ENCODE results near the gene TMEM259. TPM values are rescaled to one million over a fixed set of nuclear protein-coding genes. Genes with fewer than 3 reads are reported as not detected.

The TMEM259 gene
- total RNA-seq, 1 donor from 2014 or later: 182 TPM

DNA sequence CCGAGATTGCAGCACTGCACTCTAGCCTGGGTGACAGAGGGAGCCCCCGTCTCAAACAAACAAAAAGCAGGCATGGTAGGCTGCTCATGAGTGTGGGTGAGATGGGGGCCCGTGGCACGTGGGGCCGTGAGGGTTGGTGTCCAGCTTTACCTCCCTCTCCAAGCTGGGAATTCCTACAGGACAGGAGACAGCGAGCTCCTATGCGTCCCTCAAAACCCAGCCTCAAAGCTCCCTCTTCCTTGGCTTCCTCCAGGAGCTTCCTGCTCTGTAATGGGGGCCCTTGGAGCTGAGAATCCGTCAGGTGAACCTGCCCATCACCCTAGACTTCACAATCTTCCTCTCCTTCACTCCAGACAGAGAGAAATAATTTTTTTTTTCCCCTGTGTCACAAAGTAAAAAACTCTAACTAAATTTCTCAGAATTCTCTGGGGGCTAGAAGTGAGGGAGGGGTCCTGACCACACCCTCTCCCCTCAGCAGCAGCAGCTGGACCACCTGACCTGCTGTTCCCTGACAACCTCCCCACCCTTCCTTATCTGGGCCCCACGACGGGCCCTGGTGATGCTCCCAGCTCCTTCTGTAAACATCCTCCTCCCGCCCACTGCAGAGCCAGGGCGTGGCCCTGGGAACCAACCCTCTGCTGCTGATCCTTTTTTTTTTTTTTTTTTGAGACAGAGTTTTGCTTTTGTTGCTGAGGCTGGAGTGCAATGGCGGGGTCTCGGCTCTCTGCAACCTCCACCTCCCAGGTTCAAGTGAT is 58.9 kb downstream of the TMEM259 start:
- Mint-ChIP-seq H3K27ac (ENCODE audit: unreplicated experiment) (peak overlapping the region; percentile 9), H3K36me3 (ENCODE audit: low read depth, unreplicated experiment) (peaks cover 24% of the 10 kb centered on the region)

DNA sequence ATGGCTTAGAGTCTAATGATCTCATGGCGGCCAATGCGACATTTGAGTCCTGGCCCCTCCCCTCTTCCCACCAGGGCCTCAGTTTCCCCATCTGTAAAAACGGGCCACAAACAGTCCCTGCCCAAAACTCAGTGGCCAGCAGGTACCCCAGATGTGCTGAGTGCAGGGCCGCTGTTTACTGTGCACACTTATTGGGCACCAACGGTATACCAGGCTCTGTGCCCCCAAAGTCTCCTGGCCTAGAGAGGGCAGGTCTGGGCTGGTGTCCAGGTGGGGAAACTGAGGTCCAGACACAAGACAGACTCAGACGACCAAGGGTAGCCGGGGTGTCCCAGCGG is 60.4 kb downstream of the TMEM259 start:
- DNase-seq (ENCODE audit: low spot score): no peak
- H3K27ac Mint-ChIP-seq (ENCODE audit: unreplicated experiment): no peak overlapping the region
- no peak overlapping the region for H3K4me3 Mint-ChIP-seq (ENCODE audit: unreplicated experiment)
- H3K27me3 Mint-ChIP-seq (ENCODE audit: unreplicated experiment): peaks cover 3% of the 10 kb centered on the region
- H3K4me1 Mint-ChIP-seq (ENCODE audit: unreplicated experiment): peaks cover 2% of the 10 kb centered on the region
- peaks cover 21% of the 10 kb centered on the region for H3K36me3 Mint-ChIP-seq (ENCODE audit: low read depth, unreplicated experiment)
- TF ChIP-seq, protein P1, sequence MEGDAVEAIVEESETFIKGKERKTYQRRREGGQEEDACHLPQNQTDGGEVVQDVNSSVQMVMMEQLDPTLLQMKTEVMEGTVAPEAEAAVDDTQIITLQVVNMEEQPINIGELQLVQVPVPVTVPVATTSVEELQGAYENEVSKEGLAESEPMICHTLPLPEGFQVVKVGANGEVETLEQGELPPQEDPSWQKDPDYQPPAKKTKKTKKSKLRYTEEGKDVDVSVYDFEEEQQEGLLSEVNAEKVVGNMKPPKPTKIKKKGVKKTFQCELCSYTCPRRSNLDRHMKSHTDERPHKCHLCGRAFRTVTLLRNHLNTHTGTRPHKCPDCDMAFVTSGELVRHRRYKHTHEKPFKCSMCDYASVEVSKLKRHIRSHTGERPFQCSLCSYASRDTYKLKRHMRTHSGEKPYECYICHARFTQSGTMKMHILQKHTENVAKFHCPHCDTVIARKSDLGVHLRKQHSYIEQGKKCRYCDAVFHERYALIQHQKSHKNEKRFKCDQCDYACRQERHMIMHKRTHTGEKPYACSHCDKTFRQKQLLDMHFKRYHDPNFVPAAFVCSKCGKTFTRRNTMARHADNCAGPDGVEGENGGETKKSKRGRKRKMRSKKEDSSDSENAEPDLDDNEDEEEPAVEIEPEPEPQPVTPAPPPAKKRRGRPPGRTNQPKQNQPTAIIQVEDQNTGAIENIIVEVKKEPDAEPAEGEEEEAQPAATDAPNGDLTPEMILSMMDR (IDR thresholded peaks at IDR 0.05; ENCODE audit: unreplicated experiment): no peak
- H3K9me3 Mint-ChIP-seq (ENCODE audit: unreplicated experiment): no peaks in the 10 kb centered on the region

More for the DNA sequence above, 58.9 kb downstream of the TMEM259 start:
- Mint-ChIP-seq H3K27me3 (ENCODE audit: unreplicated experiment) (peaks cover 3% of the 10 kb centered on the region), H3K4me3 (ENCODE audit: unreplicated experiment) (no peak overlapping the region), H3K4me1 (ENCODE audit: unreplicated experiment) (peaks cover 2% of the 10 kb centered on the region), H3K9me3 (ENCODE audit: unreplicated experiment) (no peaks in the 10 kb centered on the region)
- no peak for DNase-seq (ENCODE audit: low spot score)
- TF ChIP-seq, protein P1 (IDR thresholded peaks at IDR 0.05; ENCODE audit: unreplicated experiment): no peak

DNA sequence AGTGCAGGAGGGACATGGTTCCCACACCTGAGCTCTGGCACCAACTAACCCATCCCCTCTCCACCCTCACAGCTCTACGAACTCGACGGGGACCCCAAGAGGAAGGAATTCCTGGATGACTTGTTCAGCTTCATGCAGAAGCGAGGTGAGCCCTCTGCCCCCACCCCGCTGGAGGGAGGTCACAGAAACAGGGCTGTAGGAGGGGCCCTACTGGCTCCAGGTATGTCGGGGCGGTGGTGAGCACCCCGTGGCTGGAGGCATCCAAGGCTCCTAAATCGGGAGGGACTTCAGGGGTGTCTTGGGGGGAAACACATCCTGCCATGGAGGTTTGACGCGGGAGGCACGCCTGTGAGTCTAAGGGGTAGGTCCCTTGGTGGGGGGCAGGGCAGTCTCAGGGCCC is 60.9 kb downstream of the TMEM259 start:
- Mint-ChIP-seq H3K4me3 (ENCODE audit: unreplicated experiment) (no peak overlapping the region), H3K27me3 (ENCODE audit: unreplicated experiment) (peaks cover 1% of the 10 kb centered on the region), H3K4me1 (ENCODE audit: unreplicated experiment) (peaks cover under 1% of the 10 kb centered on the region), H3K27ac (ENCODE audit: unreplicated experiment) (no peak overlapping the region), H3K36me3 (ENCODE audit: low read depth, unreplicated experiment) (peaks cover 15% of the 10 kb centered on the region), H3K9me3 (ENCODE audit: unreplicated experiment) (no peaks in the 10 kb centered on the region)
- TF ChIP-seq, protein P1 (IDR thresholded peaks at IDR 0.05; ENCODE audit: unreplicated experiment): no peak
- DNase-seq (ENCODE audit: low spot score): no peak

Other genes starting within 250 kb of the TMEM259 start
- 614 TPM for gene PTBP1, start 223.7 kb downstream of the TMEM259 start, total RNA-seq (ENCODE audit: unreplicated experiment)
- gene PLPPR3, start 199.2 kb downstream of the TMEM259 start, total RNA-seq (ENCODE audit: unreplicated experiment): 17.6 TPM
- gene AZU1, start 193.3 kb downstream of the TMEM259 start, total RNA-seq (ENCODE audit: unreplicated experiment): 0.21 TPM
- not detected for gene PRTN3, start 180.1 kb downstream of the TMEM259 start, total RNA-seq (ENCODE audit: unreplicated experiment)
- not detected for gene ELANE, start 168.8 kb downstream of the TMEM259 start, total RNA-seq (ENCODE audit: unreplicated experiment)
- gene CFD, start 161.5 kb downstream of the TMEM259 start, total RNA-seq (ENCODE audit: unreplicated experiment): 0.46 TPM
- gene MED16, start 127.9 kb downstream of the TMEM259 start, total RNA-seq (ENCODE audit: unreplicated experiment): 66.5 TPM
- gene RNU6-9, start 127.6 kb downstream of the TMEM259 start, total RNA-seq (ENCODE audit: unreplicated experiment): not detected
- gene R3HDM4, start 107.9 kb downstream of the TMEM259 start, total RNA-seq (ENCODE audit: unreplicated experiment): 40.6 TPM
- gene KISS1R, start 103.8 kb downstream of the TMEM259 start, total RNA-seq (ENCODE audit: unreplicated experiment): not detected
- gene ARID3A, start 95.1 kb downstream of the TMEM259 start, total RNA-seq (ENCODE audit: unreplicated experiment): 108 TPM
- gene WDR18, start 36.8 kb downstream of the TMEM259 start, total RNA-seq (ENCODE audit: unreplicated experiment): 53.1 TPM
- gene GRIN3B, start 20.7 kb downstream of the TMEM259 start, total RNA-seq (ENCODE audit: unreplicated experiment): 0.95 TPM
- not detected for gene RNU6-2, start 399 bp upstream of the TMEM259 start, total RNA-seq (ENCODE audit: unreplicated experiment)
- 456 TPM for gene CNN2, start 5.5 kb upstream of the TMEM259 start, total RNA-seq (ENCODE audit: unreplicated experiment)
- 16.3 TPM for gene ABCA7, start 19.0 kb upstream of the TMEM259 start, total RNA-seq (ENCODE audit: unreplicated experiment)
- gene ARHGAP45, start 46.0 kb upstream of the TMEM259 start, total RNA-seq (ENCODE audit: unreplicated experiment): 2.4 TPM
- 166 TPM for gene POLR2E, start 74.3 kb upstream of the TMEM259 start, total RNA-seq (ENCODE audit: unreplicated experiment)
- gene GPX4, start 82.9 kb upstream of the TMEM259 start, total RNA-seq (ENCODE audit: unreplicated experiment): 330 TPM
- gene SBNO2, start 153.1 kb upstream of the TMEM259 start, total RNA-seq (ENCODE audit: unreplicated experiment): 46.4 TPM
- gene STK11, start 184.7 kb upstream of the TMEM259 start, total RNA-seq (ENCODE audit: unreplicated experiment): 63.9 TPM
- gene CBARP, start 216.9 kb upstream of the TMEM259 start, total RNA-seq (ENCODE audit: unreplicated experiment): 10.4 TPM
- gene ATP5F1D, start 220.6 kb upstream of the TMEM259 start, total RNA-seq (ENCODE audit: unreplicated experiment): 175 TPM
- gene MIDN, start 227.5 kb upstream of the TMEM259 start, total RNA-seq (ENCODE audit: unreplicated experiment): 204 TPM
- gene CIRBP, start 248.2 kb upstream of the TMEM259 start, total RNA-seq (ENCODE audit: unreplicated experiment): 315 TPM

Data from endothelial cell (in vitro differentiated cells).